Heart right ventricle (tissue), 16 donors: ENCODE data around the gene SDHAF1. TPM values are rescaled to one million over a fixed set of nuclear protein-coding genes. Genes with fewer than 3 reads are reported as not detected.

Experiments
- ATAC-seq, 8 donors: fragments of 200-7000 bp; cut with Tn5 transposase; one replicate each; pipeline ENCODE4 v1.9.1; 2020; ENCODE audit warnings: mild to moderate bottlenecking in 8 of 8, moderate library complexity in 8 of 8, moderate number of reproducible peaks in 1 of 8
- DNase-seq, 2 donors: peaks; one replicate each; pipeline ENCODE4 v3.0.0-alpha.2; 2020
- H3K27ac ChIP-seq, 10 donors: fragments of 200-600 bp; sonication (generic) in 2 of 10; one replicate each; pipeline versions ENCODE4 v1.5.0 to v1.8.0; 2020 to 2022; ENCODE audit warnings: mild to moderate bottlenecking in 3 of 10
- H3K27me3 ChIP-seq, 7 donors: fragments of 200-600 bp; one replicate each; pipeline ENCODE4 v1.8.0; 2021 to 2022; ENCODE audit warnings: mild to moderate bottlenecking in 2 of 7
- H3K36me3 ChIP-seq, 9 donors: fragments of 200-600 bp; sonication (generic) in 1 of 9; one replicate each; pipeline versions ENCODE4 v1.5.0 to v1.8.0; 2020 to 2022; ENCODE audit warnings: mild to moderate bottlenecking in 2 of 9
- H3K4me1 ChIP-seq, 9 donors: fragments of 200-600 bp; sonication (generic) in 1 of 9; one replicate each; pipeline versions ENCODE4 v1.5.0 to v1.8.0; 2020 to 2022; ENCODE audit warnings: mild to moderate bottlenecking in 4 of 9
- H3K4me3 ChIP-seq, 10 donors: fragments of 200-600 bp; sonication (generic) in 2 of 10; one replicate each; pipeline versions ENCODE4 v1.5.0 to v1.8.0; 2020 to 2022; ENCODE audit warnings: mild to moderate bottlenecking in 7 of 10, moderate library complexity in 2 of 10
- H3K9me3 ChIP-seq, 11 donors: fragments of 200-600 bp in 10 of 11; sonication (generic) in 2 of 11; one replicate each; pipeline versions ENCODE4 v1.5.0 to v1.8.0; 2013 to 2022; ENCODE audit warnings: mild to moderate bottlenecking in 2 of 11, control low read depth in 1 of 11, moderate library complexity in 1 of 11
- WGBS, 2 donors: extraction: QIAGEN DNeasy Blood & Tissue Kit; methylation state at CpG; one replicate each; pipeline ENCODE4 v1.1.7; 2013; ENCODE audit warnings: inconsistent platforms in 1 of 2; 5-methylcytosine and 5-hydroxymethylcytosine counted together
- intact Hi-C, 10 donors: fragments of 100-400 bp; cut with DNase I; formaldehyde crosslinking; loops; one replicate each; pipeline versions ENCODE4 v1.11.1 to v1.14.2; 2022
- polyA plus RNA-seq, 2 donors: library from polyadenylated mRNA; stranded (reverse); fragments of 200-250 nt; gene quantifications; one replicate each; pipeline ENCODE4 v1.2.3, GENCODE V29; 2013
- total RNA-seq, 10 donors: library from RNA; stranded (reverse); fragmentation: NEBNext Ultra II Directional in 3 of 10; extraction: Animal tissue kit (Norgen Biotek cat#: 25700) in 3 of 10; gene quantifications; one replicate each; pipeline versions ENCODE4 v1.2.1 to v1.2.4, GENCODE V29; 2021 to 2023
- TF ChIP-seq, protein P1 (sequence below), 9 donors: fragments of 200-600 bp; sonication (generic) in 2 of 9; IDR thresholded peaks; one replicate each; pipeline versions ENCODE4 v1.5.0 to v1.8.0; 2021 to 2022; ENCODE audit warnings: antibody characterized with exemption in 9 of 9, mild to moderate bottlenecking in 5 of 9, moderate library complexity in 1 of 9
- donor health status: Arrhythmogenic right ventricular cardiomyopathy.
- donor health status: ischemic (EF 13 %, LVEDD 7.1; RV severe dilation, severe dysfunction).
- donor health status: healthy with polysubstance abuse.
- donor health status: DM: no; HTN: yes; CAD: no.
- donor health status: DM: no; HTN: no; CAD: no.
- donor health status: ischemic (EF 25% LVEDD 6.9; RV normal size, moderate dysfunction).
- donor health status: ischemic (EF 25% LVEDD 5.7; RV mildly dilated, moderate dysfunction).
- donor health status: healthy.
- donor health status: DM: yes; HTN: yes; CAD: no.
- donor health status: Ischemic cardiomyopathy.
- donor health status: ischemic (EF 35%, LVEDD 5.7; RV mildly dilated, moderate dysfunction).
- donor health status: nonischemic (EF 11% LVEDD 7.7; RV severe dilation, severe dysfunction).
- donor health status: DM: yes; HTN: yes; CAD: no.
- donor health status: PGD.
- donor health status: ischemic (EF 29% LVEDD 5.4; RV normal size, mild dysfunction).
- donor health status: nonischemic (EF 23%, LVEDD 6.1; RV moderate dilation, normal function).

The SDHAF1 gene
- total and polyA plus RNA-seq, 12 donors: 7.3 to 26.6 (median 10.2) TPM

DNA sequence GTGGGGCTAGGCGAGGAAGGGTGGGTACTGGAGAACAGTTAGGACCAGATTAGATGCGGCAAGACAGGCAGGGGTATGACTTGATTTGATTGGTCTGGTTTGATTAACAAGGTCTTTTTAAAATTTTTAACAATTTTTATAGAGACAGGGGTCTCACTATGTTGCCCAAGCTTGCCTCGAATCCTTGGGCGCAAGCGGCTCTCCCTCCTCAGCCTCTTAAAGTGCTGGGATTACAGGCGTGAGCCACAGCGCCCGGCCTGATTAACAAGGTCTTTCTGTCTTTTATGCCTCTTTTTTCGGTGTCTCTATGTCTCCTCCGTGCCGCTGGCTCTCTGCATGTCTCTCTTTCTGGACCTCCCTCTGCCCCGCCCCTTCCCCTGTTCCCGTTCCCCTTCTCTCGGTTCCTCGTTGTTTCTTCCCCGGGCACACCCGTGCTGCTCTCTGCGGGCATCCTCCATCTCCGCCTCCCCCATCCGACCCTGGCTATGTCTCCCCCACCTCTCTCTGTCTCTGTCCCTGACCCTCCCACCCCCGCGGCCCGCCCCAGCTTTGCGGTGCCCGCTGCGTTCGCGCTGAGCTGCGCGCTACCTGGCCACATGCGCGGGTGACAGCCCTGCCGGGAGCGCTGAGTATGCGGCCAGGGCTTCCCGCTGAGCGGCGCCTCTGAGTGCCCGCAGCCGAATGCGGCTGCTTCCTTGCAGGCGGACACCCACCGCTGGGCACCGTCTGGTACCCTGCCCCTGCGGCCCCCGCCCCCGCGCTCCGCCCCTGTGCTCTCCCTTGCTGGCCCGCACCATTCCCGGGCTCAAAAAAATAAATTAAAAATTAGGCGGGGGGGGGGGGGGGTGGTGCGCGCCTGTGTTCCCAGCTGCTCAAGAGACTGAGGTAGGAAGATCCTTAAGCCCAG lies 8.1 kb upstream of the SDHAF1 start:
- DNase-seq (peak; percentile 12 to 35), ATAC-seq (peak in 6 of 8 donors; percentile 21 to 76 (median 37))
- peak overlapping the region in 1 of 10 donors; percentile 2 for H3K27ac ChIP-seq
- H3K4me3 ChIP-seq: peak overlapping the region in 7 of 10 donors; percentile 19 to 48 (median 32)
- TF ChIP-seq, protein P1, sequence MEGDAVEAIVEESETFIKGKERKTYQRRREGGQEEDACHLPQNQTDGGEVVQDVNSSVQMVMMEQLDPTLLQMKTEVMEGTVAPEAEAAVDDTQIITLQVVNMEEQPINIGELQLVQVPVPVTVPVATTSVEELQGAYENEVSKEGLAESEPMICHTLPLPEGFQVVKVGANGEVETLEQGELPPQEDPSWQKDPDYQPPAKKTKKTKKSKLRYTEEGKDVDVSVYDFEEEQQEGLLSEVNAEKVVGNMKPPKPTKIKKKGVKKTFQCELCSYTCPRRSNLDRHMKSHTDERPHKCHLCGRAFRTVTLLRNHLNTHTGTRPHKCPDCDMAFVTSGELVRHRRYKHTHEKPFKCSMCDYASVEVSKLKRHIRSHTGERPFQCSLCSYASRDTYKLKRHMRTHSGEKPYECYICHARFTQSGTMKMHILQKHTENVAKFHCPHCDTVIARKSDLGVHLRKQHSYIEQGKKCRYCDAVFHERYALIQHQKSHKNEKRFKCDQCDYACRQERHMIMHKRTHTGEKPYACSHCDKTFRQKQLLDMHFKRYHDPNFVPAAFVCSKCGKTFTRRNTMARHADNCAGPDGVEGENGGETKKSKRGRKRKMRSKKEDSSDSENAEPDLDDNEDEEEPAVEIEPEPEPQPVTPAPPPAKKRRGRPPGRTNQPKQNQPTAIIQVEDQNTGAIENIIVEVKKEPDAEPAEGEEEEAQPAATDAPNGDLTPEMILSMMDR (IDR thresholded peaks at IDR 0.05): no peak
- no peaks in the 10 kb centered on the region for H3K36me3 ChIP-seq
- H3K9me3 ChIP-seq: no peaks in the 10 kb centered on the region
- WGBS, 2 donors: 9% methylated on average over 54 of the region's 54 CpGs
- intact Hi-C loops: no loop called here
- H3K4me1 ChIP-seq: peaks cover 0 to 12% (median 3%) of the 10 kb centered on the region in 9 donors
- H3K27me3 ChIP-seq: peaks cover 0 to 57% (median 47%) of the 10 kb centered on the region in 7 donors

DNA sequence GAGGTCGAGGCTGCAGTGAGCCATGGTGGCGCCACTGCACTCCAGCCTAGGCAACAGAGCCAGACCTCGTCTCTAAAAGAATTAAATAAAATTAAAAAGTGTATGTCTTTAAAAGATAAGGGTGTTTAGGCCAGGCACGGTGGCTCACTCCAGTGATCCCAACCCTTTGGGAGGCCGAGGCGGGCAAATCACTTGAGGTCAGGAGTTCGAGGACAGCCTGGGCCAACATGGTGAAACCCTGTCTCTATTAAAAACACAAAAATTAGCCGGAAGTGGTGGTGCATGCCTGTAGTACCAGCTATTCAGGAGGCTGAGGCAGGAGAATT lies 7.5 kb upstream of the SDHAF1 start:
- ATAC-seq (no peak), DNase-seq (no peak)
- 28 to 36% methylated on average over 8 of the region's 8 CpGs for WGBS, 2 donors
- Histone ChIP-seq H3K4me3 (peak overlapping the region in 5 of 10 donors; percentile 31 to 48 (median 32)), H3K27me3 (peaks cover 0 to 54% (median 47%) of the 10 kb centered on the region in 7 donors), H3K9me3 (no peaks in the 10 kb centered on the region), H3K27ac (no peak overlapping the region), H3K36me3 (no peaks in the 10 kb centered on the region), H3K4me1 (peaks cover 0 to 12% (median 3%) of the 10 kb centered on the region in 9 donors)
- TF ChIP-seq, protein P1 (IDR thresholded peaks at IDR 0.05): no peak
- intact Hi-C loops: no loop called here

DNA sequence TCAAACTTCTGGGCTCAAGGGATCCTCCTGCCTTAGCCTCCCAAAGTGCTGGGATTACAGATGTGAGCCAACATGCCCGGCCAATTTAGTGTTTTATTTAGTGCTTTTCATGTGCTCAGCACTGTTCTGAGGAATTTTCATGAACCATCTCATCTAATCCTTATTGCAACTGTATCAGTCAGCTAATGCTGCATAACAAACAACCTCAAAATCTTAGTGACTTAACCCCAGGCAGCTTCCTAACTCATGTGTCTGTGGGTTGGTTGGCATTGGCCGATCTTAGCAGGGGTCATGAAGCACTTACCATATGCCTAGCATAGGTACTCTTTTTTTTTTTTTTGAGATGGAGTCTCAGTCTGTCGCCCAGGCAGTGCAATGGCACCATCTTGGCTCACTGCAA lies 6.2 kb upstream of the SDHAF1 start:
- DNase-seq (no peak), ATAC-seq (no peak)
- Histone ChIP-seq H3K4me1 (peaks cover 0 to 13% (median 4%) of the 10 kb centered on the region in 9 donors), H3K27ac (no peak overlapping the region), H3K36me3 (no peaks in the 10 kb centered on the region), H3K4me3 (no peak overlapping the region), H3K9me3 (no peaks in the 10 kb centered on the region), H3K27me3 (peaks cover 0 to 49% (median 47%) of the 10 kb centered on the region in 7 donors)
- intact Hi-C loops: no loop called here
- whole genome bisulfite sequencing, 2 donors: 89 to 90% methylated on average over 3 of the region's 3 CpGs
- TF ChIP-seq, protein P1 (IDR thresholded peaks at IDR 0.05): no peak

DNA sequence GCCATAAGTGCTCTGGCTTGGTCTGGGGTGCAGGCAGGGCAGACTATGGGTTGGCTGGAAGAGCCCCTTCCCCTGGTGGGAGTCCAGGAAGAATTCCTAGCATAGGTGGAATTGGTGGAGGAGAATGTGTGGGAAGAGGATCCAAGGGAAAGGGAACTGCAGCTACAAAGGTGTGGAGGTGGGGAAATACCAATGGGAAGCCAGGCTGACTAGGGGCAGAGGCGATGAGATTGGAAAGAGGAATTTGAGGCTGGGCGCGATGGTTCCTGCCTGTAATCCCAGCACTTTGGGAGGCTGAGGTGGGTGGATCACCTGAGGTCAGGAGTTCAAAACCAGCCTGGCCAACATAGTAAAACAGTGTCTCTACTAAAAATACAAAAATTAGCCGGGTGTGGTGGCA lies 4.8 kb upstream of the SDHAF1 start:
- ATAC-seq (no peak), DNase-seq (no peak)
- Histone ChIP-seq H3K27me3 (peaks cover 0 to 39% (median 36%) of the 10 kb centered on the region in 7 donors), H3K27ac (no peak overlapping the region), H3K9me3 (no peaks in the 10 kb centered on the region), H3K4me3 (no peak overlapping the region), H3K4me1 (peaks cover 0 to 21% (median 8%) of the 10 kb centered on the region in 9 donors), H3K36me3 (no peaks in the 10 kb centered on the region)
- intact Hi-C loops: loop anchor here in 1 of 10 donors (10.0 kb wide), 1 partner anchor 125 kb away; the partner anchor contains the start of genes OVOL3, POLR2I and TBCB
- WGBS, 2 donors: 80 to 88% methylated on average over 4 of the region's 4 CpGs
- TF ChIP-seq, protein P1 (IDR thresholded peaks at IDR 0.05): no peak
